Measurements from ENCODE around the gene SLC37A2. TPM values are rescaled to one million over a fixed set of nuclear protein-coding genes. Genes with fewer than 3 reads are reported as not detected.

The SLC37A2 gene
- total RNA-seq, 1 experiment from 2014 or later: 2.2 TPM

DNA sequence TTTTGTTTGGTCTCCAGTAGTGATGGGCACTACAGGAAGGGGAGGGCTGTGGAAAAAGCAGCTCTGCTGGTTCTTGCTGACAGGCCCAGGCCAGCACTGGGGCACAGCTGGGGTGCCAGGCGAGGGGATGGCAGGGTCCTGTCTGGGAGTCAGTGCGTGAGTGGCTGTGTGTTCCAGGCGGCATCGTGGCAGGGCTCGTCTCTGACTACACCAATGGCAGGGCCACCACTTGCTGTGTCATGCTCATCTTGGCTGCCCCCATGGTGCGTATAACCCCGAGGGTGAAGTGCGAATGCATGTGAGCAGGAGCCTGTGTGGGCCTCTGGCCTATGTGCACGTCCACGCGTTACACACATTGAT lies 20.9 kb downstream of the SLC37A2 start:
- Mint-ChIP-seq H3K4me3 (no peak overlapping the region), H3K27me3 (ENCODE audit: low read depth) (no peaks in the 10 kb centered on the region), H3K27ac (no peak overlapping the region), H3K4me1 (no peaks in the 10 kb centered on the region), H3K9me3 (no peaks in the 10 kb centered on the region), H3K36me3 (no peaks in the 10 kb centered on the region)
- ATAC-seq: no peak
- no peak for DNase-seq (ENCODE audit: low spot score)
- ChIA-PET CTCF (interaction anchor here (1.5 kb wide), 1 partner anchor 20 kb away, joined by 6 read pairs; the partner anchor contains the start of gene SLC37A2), POLR2A (no interaction called here)
- TF ChIP-seq, protein P1, sequence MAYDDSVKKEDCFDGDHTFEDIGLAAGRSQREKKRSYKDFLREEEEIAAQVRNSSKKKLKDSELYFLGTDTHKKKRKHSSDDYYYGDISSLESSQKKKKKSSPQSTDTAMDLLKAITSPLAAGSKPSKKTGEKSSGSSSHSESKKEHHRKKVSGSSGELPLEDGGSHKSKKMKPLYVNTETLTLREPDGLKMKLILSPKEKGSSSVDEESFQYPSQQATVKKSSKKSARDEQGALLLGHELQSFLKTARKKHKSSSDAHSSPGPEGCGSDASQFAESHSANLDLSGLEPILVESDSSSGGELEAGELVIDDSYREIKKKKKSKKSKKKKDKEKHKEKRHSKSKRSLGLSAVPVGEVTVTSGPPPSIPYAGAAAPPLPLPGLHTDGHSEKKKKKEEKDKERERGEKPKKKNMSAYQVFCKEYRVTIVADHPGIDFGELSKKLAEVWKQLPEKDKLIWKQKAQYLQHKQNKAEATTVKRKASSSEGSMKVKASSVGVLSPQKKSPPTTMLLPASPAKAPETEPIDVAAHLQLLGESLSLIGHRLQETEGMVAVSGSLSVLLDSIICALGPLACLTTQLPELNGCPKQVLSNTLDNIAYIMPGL (CRISPR knock-in tag; IDR thresholded peaks at IDR 0.05): no peak
- TF ChIP-seq ZNF263 (CRISPR knock-in tag; IDR thresholded peaks at IDR 0.05; ENCODE audit: low read depth) (no peak), FOXP1 (CRISPR knock-in tag; IDR thresholded peaks at IDR 0.05; ENCODE audit: borderline replicate concordance) (no peak), TCF7 (CRISPR knock-in tag; IDR thresholded peaks at IDR 0.05; ENCODE audit: low read depth) (no peak), NR1H2 (CRISPR knock-in tag; IDR thresholded peaks at IDR 0.05) (no peak), ZNF121 (CRISPR knock-in tag; IDR thresholded peaks at IDR 0.05) (no peak), TEAD1 (CRISPR knock-in tag; IDR thresholded peaks at IDR 0.05) (no peak), IRF2 (CRISPR knock-in tag; IDR thresholded peaks at IDR 0.05; ENCODE audit: borderline replicate concordance, low read depth) (no peak), EMX1 (CRISPR knock-in tag; IDR thresholded peaks at IDR 0.05) (no peak)
- TF ChIP-seq, protein P2, sequence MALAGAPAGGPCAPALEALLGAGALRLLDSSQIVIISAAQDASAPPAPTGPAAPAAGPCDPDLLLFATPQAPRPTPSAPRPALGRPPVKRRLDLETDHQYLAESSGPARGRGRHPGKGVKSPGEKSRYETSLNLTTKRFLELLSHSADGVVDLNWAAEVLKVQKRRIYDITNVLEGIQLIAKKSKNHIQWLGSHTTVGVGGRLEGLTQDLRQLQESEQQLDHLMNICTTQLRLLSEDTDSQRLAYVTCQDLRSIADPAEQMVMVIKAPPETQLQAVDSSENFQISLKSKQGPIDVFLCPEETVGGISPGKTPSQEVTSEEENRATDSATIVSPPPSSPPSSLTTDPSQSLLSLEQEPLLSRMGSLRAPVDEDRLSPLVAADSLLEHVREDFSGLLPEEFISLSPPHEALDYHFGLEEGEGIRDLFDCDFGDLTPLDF (CRISPR knock-in tag; IDR thresholded peaks at IDR 0.05): no peak
- TF ChIP-seq, protein P3, sequence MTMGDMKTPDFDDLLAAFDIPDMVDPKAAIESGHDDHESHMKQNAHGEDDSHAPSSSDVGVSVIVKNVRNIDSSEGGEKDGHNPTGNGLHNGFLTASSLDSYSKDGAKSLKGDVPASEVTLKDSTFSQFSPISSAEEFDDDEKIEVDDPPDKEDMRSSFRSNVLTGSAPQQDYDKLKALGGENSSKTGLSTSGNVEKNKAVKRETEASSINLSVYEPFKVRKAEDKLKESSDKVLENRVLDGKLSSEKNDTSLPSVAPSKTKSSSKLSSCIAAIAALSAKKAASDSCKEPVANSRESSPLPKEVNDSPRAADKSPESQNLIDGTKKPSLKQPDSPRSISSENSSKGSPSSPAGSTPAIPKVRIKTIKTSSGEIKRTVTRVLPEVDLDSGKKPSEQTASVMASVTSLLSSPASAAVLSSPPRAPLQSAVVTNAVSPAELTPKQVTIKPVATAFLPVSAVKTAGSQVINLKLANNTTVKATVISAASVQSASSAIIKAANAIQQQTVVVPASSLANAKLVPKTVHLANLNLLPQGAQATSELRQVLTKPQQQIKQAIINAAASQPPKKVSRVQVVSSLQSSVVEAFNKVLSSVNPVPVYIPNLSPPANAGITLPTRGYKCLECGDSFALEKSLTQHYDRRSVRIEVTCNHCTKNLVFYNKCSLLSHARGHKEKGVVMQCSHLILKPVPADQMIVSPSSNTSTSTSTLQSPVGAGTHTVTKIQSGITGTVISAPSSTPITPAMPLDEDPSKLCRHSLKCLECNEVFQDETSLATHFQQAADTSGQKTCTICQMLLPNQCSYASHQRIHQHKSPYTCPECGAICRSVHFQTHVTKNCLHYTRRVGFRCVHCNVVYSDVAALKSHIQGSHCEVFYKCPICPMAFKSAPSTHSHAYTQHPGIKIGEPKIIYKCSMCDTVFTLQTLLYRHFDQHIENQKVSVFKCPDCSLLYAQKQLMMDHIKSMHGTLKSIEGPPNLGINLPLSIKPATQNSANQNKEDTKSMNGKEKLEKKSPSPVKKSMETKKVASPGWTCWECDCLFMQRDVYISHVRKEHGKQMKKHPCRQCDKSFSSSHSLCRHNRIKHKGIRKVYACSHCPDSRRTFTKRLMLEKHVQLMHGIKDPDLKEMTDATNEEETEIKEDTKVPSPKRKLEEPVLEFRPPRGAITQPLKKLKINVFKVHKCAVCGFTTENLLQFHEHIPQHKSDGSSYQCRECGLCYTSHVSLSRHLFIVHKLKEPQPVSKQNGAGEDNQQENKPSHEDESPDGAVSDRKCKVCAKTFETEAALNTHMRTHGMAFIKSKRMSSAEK (CRISPR knock-in tag; IDR thresholded peaks at IDR 0.05; ENCODE audit: borderline replicate concordance): no peak
- TF ChIP-seq, protein P4, sequence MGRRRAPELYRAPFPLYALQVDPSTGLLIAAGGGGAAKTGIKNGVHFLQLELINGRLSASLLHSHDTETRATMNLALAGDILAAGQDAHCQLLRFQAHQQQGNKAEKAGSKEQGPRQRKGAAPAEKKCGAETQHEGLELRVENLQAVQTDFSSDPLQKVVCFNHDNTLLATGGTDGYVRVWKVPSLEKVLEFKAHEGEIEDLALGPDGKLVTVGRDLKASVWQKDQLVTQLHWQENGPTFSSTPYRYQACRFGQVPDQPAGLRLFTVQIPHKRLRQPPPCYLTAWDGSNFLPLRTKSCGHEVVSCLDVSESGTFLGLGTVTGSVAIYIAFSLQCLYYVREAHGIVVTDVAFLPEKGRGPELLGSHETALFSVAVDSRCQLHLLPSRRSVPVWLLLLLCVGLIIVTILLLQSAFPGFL (CRISPR knock-in tag; IDR thresholded peaks at IDR 0.05; ENCODE audit: borderline replicate concordance): no peak
- TF ChIP-seq, protein P5, sequence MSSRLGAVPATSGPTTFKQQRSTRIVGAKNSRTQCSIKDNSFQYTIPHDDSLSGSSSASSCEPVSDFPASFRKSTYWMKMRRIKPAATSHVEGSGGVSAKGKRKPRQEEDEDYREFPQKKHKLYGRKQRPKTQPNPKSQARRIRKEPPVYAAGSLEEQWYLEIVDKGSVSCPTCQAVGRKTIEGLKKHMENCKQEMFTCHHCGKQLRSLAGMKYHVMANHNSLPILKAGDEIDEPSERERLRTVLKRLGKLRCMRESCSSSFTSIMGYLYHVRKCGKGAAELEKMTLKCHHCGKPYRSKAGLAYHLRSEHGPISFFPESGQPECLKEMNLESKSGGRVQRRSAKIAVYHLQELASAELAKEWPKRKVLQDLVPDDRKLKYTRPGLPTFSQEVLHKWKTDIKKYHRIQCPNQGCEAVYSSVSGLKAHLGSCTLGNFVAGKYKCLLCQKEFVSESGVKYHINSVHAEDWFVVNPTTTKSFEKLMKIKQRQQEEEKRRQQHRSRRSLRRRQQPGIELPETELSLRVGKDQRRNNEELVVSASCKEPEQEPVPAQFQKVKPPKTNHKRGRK (CRISPR knock-in tag; IDR thresholded peaks at IDR 0.05; ENCODE audit: borderline replicate concordance): no peak
- TF ChIP-seq, protein P6, sequence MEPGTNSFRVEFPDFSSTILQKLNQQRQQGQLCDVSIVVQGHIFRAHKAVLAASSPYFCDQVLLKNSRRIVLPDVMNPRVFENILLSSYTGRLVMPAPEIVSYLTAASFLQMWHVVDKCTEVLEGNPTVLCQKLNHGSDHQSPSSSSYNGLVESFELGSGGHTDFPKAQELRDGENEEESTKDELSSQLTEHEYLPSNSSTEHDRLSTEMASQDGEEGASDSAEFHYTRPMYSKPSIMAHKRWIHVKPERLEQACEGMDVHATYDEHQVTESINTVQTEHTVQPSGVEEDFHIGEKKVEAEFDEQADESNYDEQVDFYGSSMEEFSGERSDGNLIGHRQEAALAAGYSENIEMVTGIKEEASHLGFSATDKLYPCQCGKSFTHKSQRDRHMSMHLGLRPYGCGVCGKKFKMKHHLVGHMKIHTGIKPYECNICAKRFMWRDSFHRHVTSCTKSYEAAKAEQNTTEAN (CRISPR knock-in tag; IDR thresholded peaks at IDR 0.05): no peak
- TF ChIP-seq, protein P7, sequence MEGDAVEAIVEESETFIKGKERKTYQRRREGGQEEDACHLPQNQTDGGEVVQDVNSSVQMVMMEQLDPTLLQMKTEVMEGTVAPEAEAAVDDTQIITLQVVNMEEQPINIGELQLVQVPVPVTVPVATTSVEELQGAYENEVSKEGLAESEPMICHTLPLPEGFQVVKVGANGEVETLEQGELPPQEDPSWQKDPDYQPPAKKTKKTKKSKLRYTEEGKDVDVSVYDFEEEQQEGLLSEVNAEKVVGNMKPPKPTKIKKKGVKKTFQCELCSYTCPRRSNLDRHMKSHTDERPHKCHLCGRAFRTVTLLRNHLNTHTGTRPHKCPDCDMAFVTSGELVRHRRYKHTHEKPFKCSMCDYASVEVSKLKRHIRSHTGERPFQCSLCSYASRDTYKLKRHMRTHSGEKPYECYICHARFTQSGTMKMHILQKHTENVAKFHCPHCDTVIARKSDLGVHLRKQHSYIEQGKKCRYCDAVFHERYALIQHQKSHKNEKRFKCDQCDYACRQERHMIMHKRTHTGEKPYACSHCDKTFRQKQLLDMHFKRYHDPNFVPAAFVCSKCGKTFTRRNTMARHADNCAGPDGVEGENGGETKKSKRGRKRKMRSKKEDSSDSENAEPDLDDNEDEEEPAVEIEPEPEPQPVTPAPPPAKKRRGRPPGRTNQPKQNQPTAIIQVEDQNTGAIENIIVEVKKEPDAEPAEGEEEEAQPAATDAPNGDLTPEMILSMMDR (IDR thresholded peaks at IDR 0.05): no peak

All from WTC11 (cell line).